Measurements from ENCODE around the gene ZNF467.

DNA sequence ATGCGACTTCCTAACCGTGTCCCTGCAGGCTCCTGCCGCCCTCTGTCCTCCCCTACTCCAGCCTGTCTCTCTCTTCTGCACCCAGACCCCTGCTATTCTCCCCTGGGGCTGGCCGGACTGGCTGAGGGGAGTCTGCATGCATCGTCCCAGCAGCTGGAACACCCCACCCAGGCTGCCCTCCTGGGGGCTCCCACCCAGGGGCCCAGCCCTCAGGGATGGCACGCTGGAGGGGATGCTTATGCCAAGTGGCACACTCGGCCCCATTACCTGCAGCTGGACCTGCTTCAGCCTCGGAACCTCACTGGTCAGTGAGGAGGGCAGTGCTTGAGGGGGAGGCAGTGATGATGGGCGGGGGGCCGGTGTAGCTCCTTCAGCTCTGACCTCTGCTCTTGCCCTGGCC lies 21.7 kb upstream of the ZNF467 start:
- TF ChIP-seq POLR2AphosphoS5 (IDR thresholded peaks at IDR 0.05), result no peak
- TF ChIP-seq, protein P1, sequence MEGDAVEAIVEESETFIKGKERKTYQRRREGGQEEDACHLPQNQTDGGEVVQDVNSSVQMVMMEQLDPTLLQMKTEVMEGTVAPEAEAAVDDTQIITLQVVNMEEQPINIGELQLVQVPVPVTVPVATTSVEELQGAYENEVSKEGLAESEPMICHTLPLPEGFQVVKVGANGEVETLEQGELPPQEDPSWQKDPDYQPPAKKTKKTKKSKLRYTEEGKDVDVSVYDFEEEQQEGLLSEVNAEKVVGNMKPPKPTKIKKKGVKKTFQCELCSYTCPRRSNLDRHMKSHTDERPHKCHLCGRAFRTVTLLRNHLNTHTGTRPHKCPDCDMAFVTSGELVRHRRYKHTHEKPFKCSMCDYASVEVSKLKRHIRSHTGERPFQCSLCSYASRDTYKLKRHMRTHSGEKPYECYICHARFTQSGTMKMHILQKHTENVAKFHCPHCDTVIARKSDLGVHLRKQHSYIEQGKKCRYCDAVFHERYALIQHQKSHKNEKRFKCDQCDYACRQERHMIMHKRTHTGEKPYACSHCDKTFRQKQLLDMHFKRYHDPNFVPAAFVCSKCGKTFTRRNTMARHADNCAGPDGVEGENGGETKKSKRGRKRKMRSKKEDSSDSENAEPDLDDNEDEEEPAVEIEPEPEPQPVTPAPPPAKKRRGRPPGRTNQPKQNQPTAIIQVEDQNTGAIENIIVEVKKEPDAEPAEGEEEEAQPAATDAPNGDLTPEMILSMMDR (IDR thresholded peaks at IDR 0.05), result no peak
